Activated T-helper 2 cell treated with anti-CD3 and anti-CD28 coated beads, Interferon-gamma antibody, Interleukin-2, Interleukin-4, amounts not matched to agents 10 μg/mL and 5 μg/mL and 100 μg/mL, durations not matched to agents 14 hours and 24 hours and 36 hours (primary cell): ENCODE measurements around the gene A2ML1. TPM values are rescaled to one million over a fixed set of nuclear protein-coding genes. Genes with fewer than 3 reads are reported as not detected.
"Not testable (repeated sequence)": the region's sequence is repeated elsewhere in the genome, so short reads cannot be mapped to it uniquely, and the experiment has no call there.

Source experiments
- DNase-seq: peaks from one replicate; pipeline ENCODE4 v3.0.0; 2021; ENCODE audit warnings: low spot score
- H3K27ac Mint-ChIP-seq: one replicate; pipeline ENCODE4 v1.8.0; 2021; ENCODE audit warnings: mixed read lengths
- H3K27me3 Mint-ChIP-seq: one replicate; pipeline ENCODE4 v1.8.0; 2021; ENCODE audit warnings: low read depth, mixed read lengths
- H3K36me3 Mint-ChIP-seq: one replicate; pipeline ENCODE4 v1.8.0; 2021; ENCODE audit warnings: low read depth, mixed read lengths
- H3K4me1 Mint-ChIP-seq: one replicate; pipeline ENCODE4 v1.8.0; 2021; ENCODE audit warnings: low read depth, mixed read lengths
- H3K4me3 Mint-ChIP-seq: one replicate; pipeline ENCODE4 v1.8.0; 2021; ENCODE audit warnings: low read depth, mild to moderate bottlenecking, moderate library complexity, mixed read lengths
- H3K9me3 Mint-ChIP-seq: one replicate; pipeline ENCODE4 v1.8.0; 2021; ENCODE audit warnings: mixed read lengths
- intact Hi-C: fragments of 100-400 bp; cut with micrococcal nuclease; formaldehyde crosslinking; loops from one replicate; pipeline ENCODE4 v1.15.1; 2023
- total RNA-seq: library from RNA; stranded (reverse); gene quantifications from 2 replicates; pipeline ENCODE4 v1.2.3, GENCODE V29; 2022

Gene A2ML1
- total RNA-seq, 1 donor from 2014 or later = not detected

GRCh38 chr12:8796831-8797626, 25.4 kb upstream of the A2ML1 start:
- Mint-ChIP-seq H3K27ac (no peak overlapping the region), H3K27me3 (no peaks in the 10 kb centered on the region), H3K9me3 (no peaks in the 10 kb centered on the region), H3K4me1 (no peaks in the 10 kb centered on the region), H3K4me3 (no peak overlapping the region), H3K36me3 (no peaks in the 10 kb centered on the region)
- intact Hi-C loops = no loop called here
- no peak for DNase-seq

GRCh38 chr12:8801213-8801612, 21.2 kb upstream of the A2ML1 start:
- H3K4me3 Mint-ChIP-seq, H3K9me3 Mint-ChIP-seq, H3K27me3 Mint-ChIP-seq, intact Hi-C loops, H3K4me1 Mint-ChIP-seq, H3K27ac Mint-ChIP-seq, H3K36me3 Mint-ChIP-seq, DNase-seq: not testable (repeated sequence)

- H3K27ac Mint-ChIP-seq, H3K9me3 Mint-ChIP-seq, H3K36me3 Mint-ChIP-seq, H3K4me1 Mint-ChIP-seq, H3K27me3 Mint-ChIP-seq, H3K4me3 Mint-ChIP-seq, intact Hi-C loops, DNase-seq: not testable (repeated sequence)
Observed at GRCh38 chr12:8804833-8805232, 17.6 kb upstream of the A2ML1 start.

- H3K4me1 Mint-ChIP-seq, H3K4me3 Mint-ChIP-seq, H3K36me3 Mint-ChIP-seq, H3K27me3 Mint-ChIP-seq, H3K27ac Mint-ChIP-seq, DNase-seq, intact Hi-C loops, H3K9me3 Mint-ChIP-seq: not testable (repeated sequence)
Observed at GRCh38 chr12:8805487-8805886, 16.9 kb upstream of the A2ML1 start.

- H3K4me3 Mint-ChIP-seq, intact Hi-C loops, H3K27me3 Mint-ChIP-seq, H3K27ac Mint-ChIP-seq, H3K4me1 Mint-ChIP-seq, H3K36me3 Mint-ChIP-seq, DNase-seq, H3K9me3 Mint-ChIP-seq: not testable (repeated sequence)
Observed at GRCh38 chr12:8807084-8807483, 15.3 kb upstream of the A2ML1 start.

- H3K27me3 Mint-ChIP-seq, H3K4me1 Mint-ChIP-seq, DNase-seq, H3K36me3 Mint-ChIP-seq, intact Hi-C loops, H3K4me3 Mint-ChIP-seq, H3K27ac Mint-ChIP-seq, H3K9me3 Mint-ChIP-seq: not testable (repeated sequence)
Observed at GRCh38 chr12:8810112-8810511, 12.3 kb upstream of the A2ML1 start.

- Mint-ChIP-seq H3K36me3 (no peaks in the 10 kb centered on the region), H3K9me3 (no peaks in the 10 kb centered on the region), H3K4me3 (no peak overlapping the region), H3K27ac (no peak overlapping the region), H3K27me3 (no peaks in the 10 kb centered on the region), H3K4me1 (no peaks in the 10 kb centered on the region)
- intact Hi-C loops = no loop called here
- DNase-seq = no peak
Observed at GRCh38 chr12:8813572-8814357, 8.7 kb upstream of the A2ML1 start.

GRCh38 chr12:8816448-8817050, 5.9 kb upstream of the A2ML1 start:
- Mint-ChIP-seq H3K27ac (no peak overlapping the region), H3K9me3 (no peaks in the 10 kb centered on the region), H3K36me3 (no peaks in the 10 kb centered on the region), H3K4me3 (no peak overlapping the region), H3K27me3 (no peaks in the 10 kb centered on the region), H3K4me1 (no peaks in the 10 kb centered on the region)
- intact Hi-C loops = no loop called here
- DNase-seq = no peak

- Mint-ChIP-seq H3K27ac (no peak overlapping the region), H3K36me3 (no peaks in the 10 kb centered on the region), H3K4me3 (no peak overlapping the region), H3K9me3 (no peaks in the 10 kb centered on the region), H3K4me1 (no peaks in the 10 kb centered on the region), H3K27me3 (no peaks in the 10 kb centered on the region)
- intact Hi-C loops = no loop called here
- no peak for DNase-seq
Observed at GRCh38 chr12:8817856-8818255, 4.6 kb upstream of the A2ML1 start.

GRCh38 chr12:8818526-8818925, 3.9 kb upstream of the A2ML1 start:
- no peaks in the 10 kb centered on the region for H3K9me3 Mint-ChIP-seq
- no peak overlapping the region for H3K4me3 Mint-ChIP-seq
- no peak overlapping the region for H3K27ac Mint-ChIP-seq
- DNase-seq = no peak
- no peaks in the 10 kb centered on the region for H3K27me3 Mint-ChIP-seq
- H3K36me3 Mint-ChIP-seq = no peaks in the 10 kb centered on the region
- intact Hi-C loops = no loop called here
- H3K4me1 Mint-ChIP-seq = no peaks in the 10 kb centered on the region

GRCh38 chr12:8819666-8819980, 2.8 kb upstream of the A2ML1 start:
- Mint-ChIP-seq H3K36me3 (no peaks in the 10 kb centered on the region), H3K4me1 (no peaks in the 10 kb centered on the region), H3K9me3 (no peaks in the 10 kb centered on the region), H3K27me3 (peaks cover 1% of the 10 kb centered on the region), H3K4me3 (no peak overlapping the region), H3K27ac (no peak overlapping the region)
- DNase-seq = no peak
- intact Hi-C loops = no loop called here

GRCh38 chr12:8820676-8821407, 1.6 kb upstream of the A2ML1 start:
- H3K27ac Mint-ChIP-seq, H3K4me1 Mint-ChIP-seq, H3K9me3 Mint-ChIP-seq, H3K36me3 Mint-ChIP-seq, intact Hi-C loops, DNase-seq, H3K27me3 Mint-ChIP-seq, H3K4me3 Mint-ChIP-seq: not testable (repeated sequence)

- intact Hi-C loops = no loop called here
- Mint-ChIP-seq H3K4me3 (no peak overlapping the region), H3K9me3 (no peaks in the 10 kb centered on the region), H3K27ac (no peak overlapping the region), H3K27me3 (peaks cover 5% of the 10 kb centered on the region), H3K36me3 (no peaks in the 10 kb centered on the region), H3K4me1 (no peaks in the 10 kb centered on the region)
- DNase-seq = no peak
Observed at GRCh38 chr12:8821591-8821990, 830 bp upstream of the A2ML1 start.
